HepG2 (cell line): ENCODE results near the gene GRIFIN.

Experiments
- BRF2 ChIP-seq: sonication (generic); formaldehyde crosslinking; IDR thresholded peaks from 2 replicates; pipeline ENCODE4 v1.8.1; 2022; ENCODE audit warnings: mild to moderate bottlenecking, missing genetic modification reagents
- ETV6 ChIP-seq: sonication (generic); formaldehyde crosslinking; conservative IDR thresholded peaks from 2 replicates; pipeline ENCODE4 v1.4.0; 2020; ENCODE audit warnings: missing genetic modification reagents
- KDM3A ChIP-seq: IDR thresholded peaks from 2 replicates; pipeline ENCODE4 v1.6.1; 2018; ENCODE audit warnings: low read depth, missing compliant biosample characterization
- PRDM4 ChIP-seq: sonication (generic); formaldehyde crosslinking; IDR thresholded peaks from 2 replicates; pipeline ENCODE4 v1.9.0; 2021; ENCODE audit warnings: missing genetic modification reagents, borderline replicate concordance
- REST ChIP-seq, 2 experiments: IDR thresholded peaks; 2 replicates each; pipeline ENCODE4 v1.6.1; 2011 to 2012; ENCODE audit warnings: low read length in 2 of 2, borderline replicate concordance in 1 of 2, low read depth in 1 of 2, mild to moderate bottlenecking in 1 of 2, moderate library complexity in 1 of 2
- YY1 ChIP-seq: IDR thresholded peaks from 2 replicates; pipeline ENCODE4 v1.6.1; 2011; ENCODE audit warnings: low read length, low read depth, moderate library complexity, mild to moderate bottlenecking; ENCODE audit not compliant: insufficient read depth, insufficient replicate concordance
- ZBTB34 ChIP-seq: sonication (generic); formaldehyde crosslinking; IDR thresholded peaks from 2 replicates; pipeline ENCODE4 v1.8.0; 2022; ENCODE audit warnings: mild to moderate bottlenecking, missing genetic modification reagents
- ZNF839 ChIP-seq: sonication (generic); formaldehyde crosslinking; IDR thresholded peaks from 2 replicates; pipeline ENCODE4 v1.4.0; 2020; ENCODE audit warnings: missing genetic modification reagents, mild to moderate bottlenecking, borderline replicate concordance
- ZSCAN29 ChIP-seq: sonication (generic); formaldehyde crosslinking; conservative IDR thresholded peaks from 2 replicates; pipeline ENCODE4 v1.4.0; 2020; ENCODE audit warnings: mild to moderate bottlenecking, missing genetic modification reagents

- no peak for TF ChIP-seq PRDM4
- TF ChIP-seq YY1, result no peak
- no peak for TF ChIP-seq BRF2
- TF ChIP-seq KDM3A (CRISPR knock-in tag), result no peak
- TF ChIP-seq REST (IDR thresholded peaks at IDR 0.05; ENCODE audit: borderline replicate concordance in 1 of 2, low read depth in 1 of 2, low read length in 2 of 2), result no peak
- no peak for TF ChIP-seq ZSCAN29 (CRISPR knock-in tag)
- no peak for TF ChIP-seq ZBTB34 (CRISPR knock-in tag)
- no peak for TF ChIP-seq ETV6
- no peak for TF ChIP-seq ZNF839 (CRISPR knock-in tag)
Measured at GRCh38 chr7:2495418-2496299, 19.5 kb upstream of the GRIFIN start.
